Measurements from ENCODE around the gene DTNBP1.
"Not testable (repeated sequence)": the region's sequence is repeated elsewhere in the genome, so short reads cannot be mapped to it uniquely, and the experiment has no call there.

The DTNBP1 gene

GRCh38 chr6:15675536-15676220, 12.8 kb upstream of the DTNBP1 start:
- no peak for TF ChIP-seq CTCF (conservative IDR thresholded peaks at IDR 0.05)
- no peak for TF ChIP-seq ZFX (IDR thresholded peaks at IDR 0.05)
- H3K27ac ChIP-seq, result no peak overlapping the region

GRCh38 chr6:15674690-15675386, 12.0 kb upstream of the DTNBP1 start:
- TF ChIP-seq CTCF (conservative IDR thresholded peaks at IDR 0.05) (no peak), ZFX (IDR thresholded peaks at IDR 0.05) (no peak)
- no peak overlapping the region for H3K27ac ChIP-seq

- no peak overlapping the region for H3K27ac ChIP-seq
- TF ChIP-seq CTCF (conservative IDR thresholded peaks at IDR 0.05) (no peak), ZFX (IDR thresholded peaks at IDR 0.05) (no peak)
Observed at GRCh38 chr6:15673666-15674065, 10.8 kb upstream of the DTNBP1 start.

GRCh38 chr6:15672818-15673217, 10.0 kb upstream of the DTNBP1 start:
- no peak overlapping the region for H3K27ac ChIP-seq
- TF ChIP-seq CTCF (conservative IDR thresholded peaks at IDR 0.05) (no peak), ZFX (IDR thresholded peaks at IDR 0.05) (no peak)

- no peak overlapping the region for H3K27ac ChIP-seq
- TF ChIP-seq CTCF (conservative IDR thresholded peaks at IDR 0.05) (no peak), ZFX (IDR thresholded peaks at IDR 0.05) (no peak)
Observed at GRCh38 chr6:15672291-15672690, 9.5 kb upstream of the DTNBP1 start.

GRCh38 chr6:15668918-15669317, 6.1 kb upstream of the DTNBP1 start:
- TF ChIP-seq CTCF (conservative IDR thresholded peaks at IDR 0.05) (no peak), ZFX (IDR thresholded peaks at IDR 0.05) (no peak)
- H3K27ac ChIP-seq, result no peak overlapping the region

GRCh38 chr6:15666896-15667295, 4.1 kb upstream of the DTNBP1 start:
- H3K27ac ChIP-seq, result not testable (repeated sequence)

- no peak overlapping the region for H3K27ac ChIP-seq
- TF ChIP-seq ZFX (IDR thresholded peaks at IDR 0.05), result no peak
- no peak for TF ChIP-seq CTCF (conservative IDR thresholded peaks at IDR 0.05)
Observed at GRCh38 chr6:15665237-15665636, 2.4 kb upstream of the DTNBP1 start.
